PC-9 (cell line): ENCODE data around the gene COMMD9. TPM values are rescaled to one million over a fixed set of nuclear protein-coding genes. Genes with fewer than 3 reads are reported as not detected.

Source experiments
- BruUV-seq: library from RNA; stranded (reverse); fragments of 400-500 nt; replicated peaks from 2 replicates; lab custom pipeline; 2021; lab: Mats Ljungman, UMichigan
- CTCF ChIA-PET: fragments of 300-600 bp; sonication (Branson Sonifier 250); formaldehyde crosslinking; loops from one replicate; lab custom pipeline; 2022; ENCODE audit warnings: antibody characterized with exemption; lab: Charles Lee
- POLR2A ChIA-PET: fragments of 300-600 bp; sonication (Branson Sonifier 250); formaldehyde crosslinking; loops from one replicate; lab custom pipeline; 2022; ENCODE audit warnings: antibody characterized with exemption; ENCODE audit not compliant: unreplicated experiment; lab: Charles Lee
- DNase-seq, 2 experiments: peaks; one replicate each; pipeline versions ENCODE4 v3.0.0 to v3.0.0-alpha.2; 2015 to 2022; ENCODE audit warnings: mixed read lengths in 1 of 2
- H2AFZ ChIP-seq: fragments of 200-600 bp; sonication (generic); 2 replicates; pipeline ENCODE4 v1.8.1; 2017; ENCODE audit warnings: antibody characterized with exemption
- H3F3A ChIP-seq: fragments of 200-600 bp; sonication (generic); 2 replicates; pipeline ENCODE4 v1.8.1; 2017; ENCODE audit warnings: antibody characterized with exemption, mild to moderate bottlenecking, low read depth; ENCODE audit not compliant: insufficient read depth
- H3K27ac ChIP-seq: fragments of 200-600 bp; sonication (generic); 2 replicates; pipeline ENCODE4 v1.6.1; 2016; ENCODE audit warnings: mixed run types
- H3K27me3 ChIP-seq: fragments of 200-600 bp; sonication (generic); 2 replicates; pipeline ENCODE4 v1.6.1; 2016; ENCODE audit warnings: low read depth, mixed run types; ENCODE audit not compliant: insufficient read depth
- H3K36me3 ChIP-seq: fragments of 200-600 bp; sonication (generic); 2 replicates; pipeline ENCODE4 v1.6.1; 2016; ENCODE audit warnings: low read depth, mixed run types
- H3K4me1 ChIP-seq: fragments of 200-600 bp; sonication (generic); replicated peaks from 2 replicates; pipeline ENCODE4 v1.6.1; 2016; ENCODE audit warnings: mixed run types; ENCODE audit not compliant: insufficient read depth
- H3K4me2 ChIP-seq: fragments of 200-600 bp; sonication (generic); 2 replicates; pipeline ENCODE4 v1.6.1; 2017; ENCODE audit warnings: mixed run types
- H3K4me3 ChIP-seq: fragments of 200-600 bp; sonication (generic); 2 replicates; pipeline ENCODE4 v1.6.1; 2016; ENCODE audit warnings: mixed run types
- H3K79me2 ChIP-seq: fragments of 200-600 bp; sonication (generic); 2 replicates; pipeline ENCODE4 v1.6.1; 2017; ENCODE audit warnings: low read depth, mixed run types
- H3K9me2 ChIP-seq: fragments of 200-600 bp; sonication (generic); 2 replicates; pipeline ENCODE4 v1.8.1; 2017; ENCODE audit warnings: mild to moderate bottlenecking; ENCODE audit not compliant: insufficient read depth
- H3K9me3 ChIP-seq: fragments of 200-600 bp; sonication (generic); 2 replicates; pipeline ENCODE4 v1.8.1; 2016; ENCODE audit warnings: low read depth; ENCODE audit not compliant: insufficient read depth
- H4K20me1 ChIP-seq: fragments of 200-600 bp; sonication (generic); 2 replicates; pipeline ENCODE4 v1.8.1; 2017; ENCODE audit not compliant: insufficient read depth
- EZH2 ChIP-seq: fragments of 200-600 bp; sonication (generic); IDR thresholded peaks from 2 replicates; pipeline ENCODE4 v1.8.0; 2017; ENCODE audit warnings: antibody characterized with exemption, low read depth
- intact Hi-C: fragments of 100-400 bp; cut with micrococcal nuclease; formaldehyde crosslinking; loops from one replicate; pipeline ENCODE4 v1.10.0; 2022; ENCODE audit not compliant: unreplicated experiment
- total RNA-seq: library from RNA; stranded (reverse); gene quantifications from 2 replicates; pipeline ENCODE4 v1.2.3, GENCODE V29; 2021
- TF ChIP-seq, protein P1 (sequence below): fragments of 200-600 bp; sonication (generic); conservative IDR thresholded peaks from 2 replicates; pipeline ENCODE4 v1.6.1; 2017; ENCODE audit warnings: mixed run types, antibody characterized with exemption, mild to moderate bottlenecking, moderate library complexity

The COMMD9 gene
- total RNA-seq, 1 experiment from 2014 or later, result 77.5 TPM

GRCh38 chr11:36296884-36297543 is 7.8 kb upstream of the COMMD9 start:
- CTCF ChIA-PET, result no interaction called here

DNA sequence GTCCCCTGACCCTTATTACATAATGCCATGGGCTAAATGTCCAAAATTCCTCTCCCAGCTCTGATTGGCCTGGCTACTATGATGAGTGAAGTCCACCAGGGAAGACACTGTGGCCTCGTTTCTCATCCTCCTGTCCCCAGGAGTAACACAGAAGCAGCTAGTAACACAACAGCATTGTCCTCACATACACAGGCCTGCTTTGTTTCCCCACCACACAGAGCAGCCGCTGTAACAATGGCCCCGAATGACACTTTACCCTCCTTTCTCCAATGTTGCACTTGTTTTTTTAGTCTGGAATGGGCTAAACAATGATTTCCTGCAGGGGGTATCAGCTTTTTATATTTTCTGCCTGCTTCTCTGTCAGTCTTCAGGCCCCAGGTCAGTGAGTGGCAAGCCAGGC is 6.7 kb upstream of the COMMD9 start, which contains the start of gene PRR5L:
TSS of gene PRR5L (plus strand) at position 363 of the 400 bp plus-strand sequence. CDS start 104,834 bp downstream, outside the sequence.
- DNase-seq, result no peak
- no peak for TF ChIP-seq EZH2
- TF ChIP-seq, protein P1, sequence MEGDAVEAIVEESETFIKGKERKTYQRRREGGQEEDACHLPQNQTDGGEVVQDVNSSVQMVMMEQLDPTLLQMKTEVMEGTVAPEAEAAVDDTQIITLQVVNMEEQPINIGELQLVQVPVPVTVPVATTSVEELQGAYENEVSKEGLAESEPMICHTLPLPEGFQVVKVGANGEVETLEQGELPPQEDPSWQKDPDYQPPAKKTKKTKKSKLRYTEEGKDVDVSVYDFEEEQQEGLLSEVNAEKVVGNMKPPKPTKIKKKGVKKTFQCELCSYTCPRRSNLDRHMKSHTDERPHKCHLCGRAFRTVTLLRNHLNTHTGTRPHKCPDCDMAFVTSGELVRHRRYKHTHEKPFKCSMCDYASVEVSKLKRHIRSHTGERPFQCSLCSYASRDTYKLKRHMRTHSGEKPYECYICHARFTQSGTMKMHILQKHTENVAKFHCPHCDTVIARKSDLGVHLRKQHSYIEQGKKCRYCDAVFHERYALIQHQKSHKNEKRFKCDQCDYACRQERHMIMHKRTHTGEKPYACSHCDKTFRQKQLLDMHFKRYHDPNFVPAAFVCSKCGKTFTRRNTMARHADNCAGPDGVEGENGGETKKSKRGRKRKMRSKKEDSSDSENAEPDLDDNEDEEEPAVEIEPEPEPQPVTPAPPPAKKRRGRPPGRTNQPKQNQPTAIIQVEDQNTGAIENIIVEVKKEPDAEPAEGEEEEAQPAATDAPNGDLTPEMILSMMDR, result no peak
- H3K4me3 ChIP-seq, result no peak within 1 kb of the TSS
- no peaks in the 10 kb centered on the region for H4K20me1 ChIP-seq
- no peaks in the 10 kb centered on the region for H3K27me3 ChIP-seq
- no peaks in the 10 kb centered on the region for H3K79me2 ChIP-seq
- H3K4me2 ChIP-seq, result no peak within 1 kb of the TSS
- BruUV-seq, result no TSS peak
- intact Hi-C loops, result no loop called here
- H3K9me2 ChIP-seq, result no peaks in the 10 kb centered on the region
- POLR2A ChIA-PET, result no interaction called here
- CTCF ChIA-PET, result no interaction called here
- H3F3A ChIP-seq, result no peaks in the 10 kb centered on the region
- H2AFZ ChIP-seq, result no peak within 1 kb of the TSS
- no peak within 1 kb of the TSS for H3K27ac ChIP-seq
- no peaks in the 10 kb centered on the region for H3K4me1 ChIP-seq
- no peaks in the 10 kb centered on the region for H3K36me3 ChIP-seq
- no peaks in the 10 kb centered on the region for H3K9me3 ChIP-seq

More at GRCh38 chr11:36296884-36297543, 7.8 kb upstream of the COMMD9 start:
- Histone ChIP-seq H2AFZ (no peak overlapping the region), H3K4me2 (no peak overlapping the region), H3F3A (no peaks in the 10 kb centered on the region), H3K4me3 (no peak overlapping the region), H3K27ac (no peak overlapping the region), H3K9me3 (no peaks in the 10 kb centered on the region), H4K20me1 (no peaks in the 10 kb centered on the region), H3K9me2 (no peaks in the 10 kb centered on the region), H3K79me2 (no peaks in the 10 kb centered on the region), H3K36me3 (no peaks in the 10 kb centered on the region), H3K4me1 (no peaks in the 10 kb centered on the region), H3K27me3 (no peaks in the 10 kb centered on the region)
- intact Hi-C loops, result no loop called here
- POLR2A ChIA-PET, result no interaction called here
- no peak for DNase-seq
- no TSS peak for BruUV-seq
- TF ChIP-seq, protein P1, result no peak
- TF ChIP-seq EZH2, result no peak

GRCh38 chr11:36292311-36292722 is 3.1 kb upstream of the COMMD9 start:
- H3F3A ChIP-seq, result peaks cover 6% of the 10 kb centered on the region; the same call in 1 of the 2 replicates
- no peak overlapping the region for H3K4me2 ChIP-seq
- H2AFZ ChIP-seq, result no peak overlapping the region
- CTCF ChIA-PET, result interaction anchor here (0.6 to 1.4 kb wide), 3 partner anchors 31 to 200 kb away, joined by 3 to 19 read pairs (median 3); no protein-coding TSS in a partner anchor
- POLR2A ChIA-PET, result interaction anchor here (0.7 kb wide), 1 partner anchor 33 kb away, joined by 6 read pairs; no protein-coding TSS in a partner anchor
- intact Hi-C loops, result loop anchor here (1.0 to 5.0 kb wide), 2 partner anchors 186 to 455 kb away; no protein-coding TSS in a partner anchor
- no peaks in the 10 kb centered on the region for H3K9me3 ChIP-seq
- peaks cover 11% of the 10 kb centered on the region; the same call in 1 of the 2 replicates for H3K79me2 ChIP-seq
- H3K36me3 ChIP-seq, result no peaks in the 10 kb centered on the region
- H4K20me1 ChIP-seq, result no peaks in the 10 kb centered on the region
- H3K4me1 ChIP-seq, result peaks cover 14% of the 10 kb centered on the region
- no TSS peak for BruUV-seq
- TF ChIP-seq EZH2, result no peak
- TF ChIP-seq, protein P1, result peak; percentile 92
- no peak overlapping the region for H3K4me3 ChIP-seq
- DNase-seq, result no peak
- H3K9me2 ChIP-seq, result no peaks in the 10 kb centered on the region
- H3K27me3 ChIP-seq, result no peaks in the 10 kb centered on the region
- H3K27ac ChIP-seq, result no peak overlapping the region
